CD14-positive monocyte (primary cell): Measurements from ENCODE around the gene DLGAP1. TPM values are rescaled to one million over a fixed set of nuclear protein-coding genes. Genes with fewer than 3 reads are reported as not detected.

ENCODE experiments used
- DNase-seq, 3 donors: peaks; one replicate each; pipeline ENCODE4 v3.0.0-alpha.2; 2011 to 2022
- H2AFZ ChIP-seq: 2 replicates; pipeline ENCODE4 v1.6.0; 2012; ENCODE audit warnings: mild to moderate bottlenecking, low read depth, low read length, inconsistent platforms; ENCODE audit not compliant: insufficient read depth, poor library complexity, severe bottlenecking
- H3K27ac ChIP-seq, 2 donors: 1 replicate in 1 of 2; 2 replicates in 1 of 2; pipeline ENCODE4 v1.5.1; 2012 to 2013; ENCODE audit warnings: low read length in 2 of 2, control low read depth in 1 of 2, inconsistent platforms in 1 of 2, low read depth in 1 of 2, mild to moderate bottlenecking in 1 of 2
- H3K27me3 ChIP-seq, 2 donors: one replicate each; pipeline versions ENCODE4 v1.6.0 to v1.6.1; 2011 to 2013; ENCODE audit warnings: low read length in 2 of 2; ENCODE audit not compliant: control insufficient read depth in 2 of 2, insufficient read depth in 2 of 2
- H3K36me3 ChIP-seq, 2 donors: replicated peaks in 1 of 2; 1 replicate in 1 of 2; 2 replicates in 1 of 2; pipeline versions ENCODE4 v1.5.1 to v1.6.1; 2012 to 2013; ENCODE audit warnings: low read length in 2 of 2, control low read depth in 1 of 2, inconsistent platforms in 1 of 2, mild to moderate bottlenecking in 1 of 2; ENCODE audit not compliant: insufficient read depth in 2 of 2, control insufficient read depth in 1 of 2
- H3K4me1 ChIP-seq, 2 donors: 1 replicate in 1 of 2; 2 replicates in 1 of 2; pipeline versions ENCODE4 v1.5.1 to v1.6.1; 2012 to 2013; ENCODE audit warnings: low read length in 2 of 2, control low read depth in 1 of 2, inconsistent platforms in 1 of 2, mild to moderate bottlenecking in 1 of 2, moderate library complexity in 1 of 2; ENCODE audit not compliant: insufficient read depth in 2 of 2, control insufficient read depth in 1 of 2
- H3K4me2 ChIP-seq: replicated peaks from 2 replicates; pipeline ENCODE3; 2012; ENCODE audit warnings: low read length, moderate library complexity, mild to moderate bottlenecking; ENCODE audit not compliant: poor library complexity, severe bottlenecking; ENCODE audit errors: extremely low read depth
- H3K4me3 ChIP-seq, 3 experiments: fragments of 200-600 bp in 1 of 3; sonication (generic) in 1 of 3; replicated peaks in 1 of 3; 1 replicate in 2 of 3; 2 replicates in 1 of 3; pipeline ENCODE4 v1.5.1; 2011 to 2013; ENCODE audit warnings: low read length in 3 of 3, mild to moderate bottlenecking in 3 of 3, control low read depth in 2 of 3, low read depth in 2 of 3, inconsistent platforms in 1 of 3, moderate library complexity in 1 of 3
- H3K79me2 ChIP-seq: 2 replicates; pipeline ENCODE4 v1.6.0; 2012; ENCODE audit warnings: mild to moderate bottlenecking, control low read depth, inconsistent platforms, low read length, moderate library complexity; ENCODE audit not compliant: insufficient read depth
- H3K9ac ChIP-seq: 2 replicates; pipeline ENCODE4 v1.6.0; 2017; ENCODE audit warnings: low read length, mild to moderate bottlenecking; ENCODE audit not compliant: insufficient read depth, poor library complexity, severe bottlenecking
- H3K9me3 ChIP-seq, 2 donors: replicated peaks in 1 of 2; 1 replicate in 1 of 2; 2 replicates in 1 of 2; pipeline versions ENCODE4 v1.5.1 to v1.6.1; 2012 to 2013; ENCODE audit warnings: low read length in 2 of 2, control low read depth in 1 of 2; ENCODE audit not compliant: control insufficient read depth in 1 of 2, insufficient read depth in 1 of 2
- H4K20me1 ChIP-seq: 2 replicates; pipeline ENCODE4 v1.6.0; 2012; ENCODE audit warnings: mild to moderate bottlenecking, low read length, control low read depth, moderate library complexity; ENCODE audit not compliant: insufficient read depth
- H3K27ac Mint-ChIP-seq, 7 donors: one replicate each; pipeline ENCODE4 v1.8.0; 2020; ENCODE audit warnings: mild to moderate bottlenecking in 7 of 7, mixed read lengths in 7 of 7, moderate library complexity in 6 of 7, inconsistent platforms in 2 of 7
- H3K27me3 Mint-ChIP-seq, 3 donors: one replicate each; pipeline ENCODE4 v1.8.0; 2021 to 2022; ENCODE audit warnings: low read depth in 3 of 3, mild to moderate bottlenecking in 3 of 3, mixed read lengths in 3 of 3, moderate library complexity in 3 of 3, inconsistent platforms in 1 of 3
- H3K36me3 Mint-ChIP-seq, 2 donors: one replicate each; pipeline ENCODE4 v1.8.0; 2020; ENCODE audit warnings: mixed read lengths in 2 of 2, inconsistent platforms in 1 of 2, mild to moderate bottlenecking in 1 of 2
- H3K4me1 Mint-ChIP-seq: one replicate; pipeline ENCODE4 v1.8.0; 2020; ENCODE audit warnings: mild to moderate bottlenecking, mixed read lengths
- H3K4me3 Mint-ChIP-seq, 2 donors: one replicate each; pipeline ENCODE4 v1.8.0; 2020; ENCODE audit warnings: mild to moderate bottlenecking in 2 of 2, mixed read lengths in 2 of 2, moderate library complexity in 1 of 2
- H3K9me3 Mint-ChIP-seq, 7 donors: one replicate each; pipeline ENCODE4 v1.8.0; 2020 to 2022; ENCODE audit warnings: mixed read lengths in 7 of 7, mild to moderate bottlenecking in 6 of 7, moderate library complexity in 6 of 7, inconsistent platforms in 2 of 7
- CTCF ChIP-seq: fragments of 200-600 bp; IDR thresholded peaks from one replicate; pipeline ENCODE4 v1.8.0; 2022; ENCODE audit warnings: antibody characterized with exemption, mild to moderate bottlenecking
- WGBS: methylation state at CpG from one replicate; pipeline ENCODE4 v1.1.5; 2013; ENCODE audit warnings: missing lambda C conversion rate; ENCODE audit not compliant: insufficient coverage; 5-methylcytosine and 5-hydroxymethylcytosine counted together
- intact Hi-C, 2 donors: fragments of 100-400 bp; cut with micrococcal nuclease; formaldehyde crosslinking; loops; one replicate each; pipeline versions ENCODE4 v1.15.0 to v1.15.1; 2023
- polyA plus RNA-seq, 3 donors: library from polyadenylated mRNA; depleted of rRNA in 1 of 3; unstranded in 2 of 3; stranded (reverse) in 1 of 3; fragments of 300-500 nt in 2 of 3; fragments of >200 nt in 1 of 3; fragmentation: Illumina TruSeq in 2 of 3; gene quantifications; 1 replicate in 2 of 3; 2 replicates in 1 of 3; pipeline ENCODE4 v1.2.3, GENCODE V29; 2012 to 2021

DLGAP1 gene
- polyA plus RNA-seq, 3 donors = 0.09 to 0.42 TPM; not detected in 1

- Histone ChIP-seq H3K4me2 (no peak overlapping the region), H3K79me2 (no peaks in the 10 kb centered on the region), H4K20me1 (no peaks in the 10 kb centered on the region), H3K27ac (no peak overlapping the region), H3K27me3 (no peaks in the 10 kb centered on the region), H3K36me3 (no peaks in the 10 kb centered on the region), H3K4me3 (no peak overlapping the region), H3K4me1 (peaks cover 21 to 26% of the 10 kb centered on the region in 2 donors), H3K9ac (no peak overlapping the region), H2AFZ (no peak overlapping the region), H3K9me3 (no peaks in the 10 kb centered on the region)
- 97% methylated on average over 13 of the region's 17 CpGs for WGBS
- Mint-ChIP-seq H3K9me3 (peaks cover 0 to 1% (median 0%) of the 10 kb centered on the region in 7 donors), H3K36me3 (no peaks in the 10 kb centered on the region), H3K4me3 (no peak overlapping the region), H3K4me1 (peaks cover 22% of the 10 kb centered on the region), H3K27ac (no peak overlapping the region), H3K27me3 (peaks cover 0 to 3% (median 0%) of the 10 kb centered on the region in 3 donors)
- intact Hi-C loops = loop anchor here in 1 of 2 donors (5.0 kb wide), 1 partner anchor 392 kb away; no protein-coding TSS in a partner anchor
- no peak for DNase-seq
- no peak for TF ChIP-seq CTCF
Observed at GRCh38 chr18:3669376-3669775, 785.7 kb downstream of the DLGAP1 start.

GRCh38 chr18:3667255-3668137 is 787.6 kb downstream of the DLGAP1 start:
- Histone ChIP-seq H3K9me3 (no peaks in the 10 kb centered on the region), H3K4me2 (no peak overlapping the region), H3K27me3 (no peaks in the 10 kb centered on the region), H3K27ac (no peak overlapping the region), H3K9ac (no peak overlapping the region), H4K20me1 (no peaks in the 10 kb centered on the region), H3K4me3 (no peak overlapping the region), H3K79me2 (no peaks in the 10 kb centered on the region), H3K36me3 (no peaks in the 10 kb centered on the region), H3K4me1 (peaks cover 24 to 29% of the 10 kb centered on the region in 2 donors), H2AFZ (no peak overlapping the region)
- Mint-ChIP-seq H3K27me3 (peaks cover 0 to 3% (median 0%) of the 10 kb centered on the region in 3 donors), H3K4me3 (no peak overlapping the region), H3K27ac (peak overlapping the region in 1 of 7 donors; percentile 26), H3K4me1 (peaks cover 27% of the 10 kb centered on the region), H3K9me3 (peaks cover 0 to 2% (median 0%) of the 10 kb centered on the region in 7 donors), H3K36me3 (no peaks in the 10 kb centered on the region)
- no peak for DNase-seq
- no peak for TF ChIP-seq CTCF
- 100% methylated on average over 3 of the region's 8 CpGs for WGBS
- intact Hi-C loops = loop anchor here (2.0 to 5.0 kb wide), 2 partner anchors 387 to 390 kb away; no protein-coding TSS in a partner anchor
